Stimulated activated CD8-positive, alpha-beta memory T cell treated with anti-CD3 and anti-CD28 coated beads, Interleukin-2, amount 100 ng/mL, for 48 hours (primary cell): ENCODE measurements around the gene PIGC.

Source experiments
- DNase-seq, 2 donors: peaks; one replicate each; pipeline ENCODE4 v3.0.0-alpha.2; 2020; ENCODE audit warnings: low read depth in 2 of 2

Gene PIGC

DNA sequence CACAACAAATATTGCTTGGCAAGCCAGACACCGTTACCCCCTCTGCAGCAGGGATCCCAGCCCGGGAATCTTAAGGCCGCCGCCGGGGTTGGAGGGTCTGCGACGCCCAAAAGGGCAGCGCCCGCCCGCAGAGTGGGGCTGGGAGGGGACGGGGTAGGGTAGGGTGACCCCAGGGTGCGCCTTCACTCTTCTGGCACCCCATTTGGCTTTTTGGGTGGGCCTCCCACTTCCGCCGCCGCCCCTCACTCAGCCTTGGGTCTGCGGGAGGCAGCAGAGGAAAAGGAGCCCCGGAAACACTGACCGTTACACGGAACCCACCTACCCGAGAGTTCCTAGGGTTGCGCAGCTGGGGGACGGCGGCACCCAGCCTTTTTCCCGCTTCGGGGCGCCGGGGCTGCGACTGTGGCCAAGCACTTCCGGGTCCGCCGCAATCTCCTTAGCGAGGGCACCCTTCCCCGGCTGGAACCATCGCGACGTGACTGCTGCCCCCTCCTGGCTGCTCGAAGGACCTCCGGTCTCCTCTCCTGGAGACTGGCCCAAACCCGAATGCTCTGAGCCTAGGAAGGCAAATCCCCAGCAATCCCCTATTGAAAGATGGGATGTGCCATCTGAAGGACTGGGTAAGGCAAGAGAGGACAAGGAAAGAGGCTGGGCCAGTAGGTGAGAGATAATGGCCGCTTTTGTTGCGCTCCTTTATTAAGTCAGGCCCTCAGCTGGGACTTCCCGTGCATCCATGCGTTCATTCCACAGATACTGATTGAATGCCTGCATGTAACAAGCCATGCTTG is at the start of gene PIGC:
Gene PIGC, minus strand, starts transcription at position 404 of the 788 bp plus-strand sequence. CDS start 1,447 bp downstream, outside the sequence.
- DNase-seq: peak; percentile 88 to 93

DNA sequence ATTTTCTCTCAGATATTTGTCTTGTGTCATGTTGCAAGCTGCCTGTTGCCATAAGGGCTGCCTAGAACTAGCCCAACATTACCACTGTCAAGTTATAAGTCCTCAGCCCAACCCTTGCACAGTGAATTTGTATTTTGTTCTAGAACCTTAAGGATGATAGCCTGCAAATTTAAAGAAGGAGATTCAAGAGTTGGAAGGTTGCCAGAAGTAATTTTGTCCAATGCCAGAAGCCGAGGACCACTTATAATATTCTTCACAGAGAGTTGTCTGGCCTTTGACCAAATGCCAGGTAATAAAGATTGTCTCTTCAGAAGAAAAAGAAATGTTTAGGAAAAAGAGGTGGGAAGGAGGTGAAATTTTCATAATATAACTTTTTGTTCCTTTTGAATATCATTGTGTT is 48.6 kb upstream of the PIGC start:
- DNase-seq: no peak

DNA sequence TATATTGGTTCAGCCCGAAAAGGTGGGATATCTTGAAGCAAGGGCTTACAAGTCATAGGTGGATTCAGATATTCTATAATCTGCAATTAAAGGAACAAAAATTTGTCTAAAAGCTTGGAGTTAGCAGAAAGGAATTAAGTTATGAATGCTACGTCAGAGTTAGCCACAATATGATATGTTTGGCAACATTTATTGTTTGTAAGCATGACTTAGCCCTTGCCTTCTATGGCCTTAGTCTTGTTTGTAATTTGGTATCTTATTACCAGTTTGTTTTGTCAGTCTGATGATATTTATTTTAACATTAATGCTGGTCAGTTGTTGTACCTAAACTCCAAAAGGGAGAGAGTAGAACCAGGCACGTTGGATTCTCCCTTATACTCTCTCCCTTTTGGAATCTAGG is 46.0 kb upstream of the PIGC start:
- no peak for DNase-seq

DNA sequence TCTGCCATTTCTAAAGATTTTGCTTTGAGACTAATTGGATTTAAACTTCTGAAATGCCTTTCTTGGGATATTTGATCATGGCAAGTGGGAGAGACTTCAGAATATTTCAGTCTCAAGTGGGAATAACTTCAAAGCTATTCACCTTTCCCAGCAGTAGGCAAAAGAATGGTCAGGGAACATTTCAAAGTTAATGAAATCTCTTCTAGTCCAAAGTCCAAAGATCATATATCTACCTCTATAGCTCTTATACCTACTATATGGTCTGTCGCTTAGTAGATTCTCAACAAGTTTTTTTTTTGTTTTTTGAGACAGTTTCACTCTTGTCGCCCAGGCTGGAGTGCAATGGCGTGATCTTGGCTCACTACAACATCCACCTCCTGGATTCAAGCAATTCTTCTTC is 44.5 kb upstream of the PIGC start:
- no peak for DNase-seq

DNA sequence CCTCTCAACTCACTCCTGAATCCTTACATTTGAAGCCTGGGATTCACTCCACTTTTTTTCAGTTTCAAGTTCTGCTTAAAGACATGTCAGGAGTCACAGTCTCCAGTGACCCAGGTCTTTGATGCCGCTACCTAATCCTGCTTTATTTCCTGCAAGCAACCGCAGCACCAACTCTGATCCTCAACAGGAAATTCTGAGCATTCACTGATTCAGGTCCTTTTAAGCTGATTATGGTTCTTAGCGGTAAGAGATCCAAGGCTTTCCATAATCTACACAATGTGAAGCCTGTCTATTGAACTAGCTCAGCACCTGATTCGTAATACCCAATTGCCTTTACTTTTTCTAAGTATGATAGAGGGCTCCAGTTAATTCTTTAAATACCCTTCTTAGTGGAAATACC is 43.7 kb upstream of the PIGC start:
- no peak for DNase-seq

DNA sequence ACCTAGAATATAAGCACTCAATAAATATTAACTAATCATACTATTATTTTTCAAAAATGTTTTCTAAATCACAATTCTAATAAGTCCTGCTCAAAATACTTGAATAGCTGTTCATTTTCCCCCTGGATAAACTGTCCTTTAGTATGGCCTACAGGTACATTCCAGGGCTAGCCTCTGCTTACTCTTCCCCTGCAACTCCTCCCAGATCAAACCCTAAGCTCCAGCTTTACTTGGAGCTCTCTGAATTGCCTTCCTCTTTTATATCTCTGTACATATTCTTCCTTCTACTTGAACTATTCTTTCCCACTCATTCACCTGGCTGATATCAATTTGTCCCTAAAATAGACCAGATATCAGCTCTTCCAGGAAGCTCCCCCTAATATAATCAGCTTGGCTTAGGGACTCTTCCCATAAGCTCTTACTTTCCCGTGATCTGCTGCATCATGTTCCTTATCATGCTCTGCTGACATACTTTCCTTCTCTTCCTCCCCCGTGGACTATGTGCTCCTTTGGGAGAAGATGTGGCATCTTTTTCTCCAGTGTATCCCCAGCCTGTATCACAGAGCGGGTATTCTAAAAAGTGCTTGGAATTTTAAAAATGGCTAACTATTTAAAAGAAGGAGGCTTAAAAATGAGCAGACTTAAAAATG is 43.1 kb upstream of the PIGC start:
- no peak for DNase-seq

DNA sequence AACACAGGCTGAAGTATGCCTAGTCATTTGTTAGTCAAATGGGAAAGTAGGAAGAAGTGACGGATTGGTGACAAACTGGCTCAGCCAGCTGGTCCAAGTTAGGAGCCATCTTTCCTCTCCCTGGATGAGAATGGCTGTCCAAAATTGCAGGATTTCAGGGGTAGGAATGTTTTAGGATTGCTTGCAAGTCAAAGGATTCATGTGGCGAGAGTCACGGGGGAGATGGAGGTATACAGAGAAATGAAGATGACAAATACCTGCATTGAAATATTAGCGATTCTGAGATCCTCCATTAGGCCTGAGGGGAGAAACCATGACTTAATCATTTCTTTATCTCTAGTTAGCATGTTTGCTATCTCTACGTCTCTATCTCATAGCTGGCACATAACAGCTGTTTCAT is 41.8 kb upstream of the PIGC start:
- DNase-seq: no peak

DNA sequence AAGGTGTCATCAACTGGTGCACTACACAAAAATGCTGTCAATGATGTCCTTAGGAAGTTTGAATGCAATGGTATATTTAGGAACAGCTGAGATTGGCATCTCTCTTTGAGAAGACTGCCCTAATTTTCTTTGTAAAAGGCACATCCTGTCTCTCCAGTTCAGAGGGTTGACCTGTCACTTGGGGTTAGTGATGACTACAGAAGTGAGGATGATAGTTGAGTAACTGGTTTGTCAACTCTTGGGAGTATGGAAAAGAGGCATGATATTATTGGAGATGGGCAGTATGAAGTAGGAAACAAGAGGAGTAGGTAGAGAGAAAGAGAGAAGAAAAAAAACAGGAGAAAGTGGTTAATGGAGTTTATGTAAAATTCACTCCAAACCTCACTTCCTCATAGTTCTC is 40.4 kb upstream of the PIGC start:
- no peak for DNase-seq

DNA sequence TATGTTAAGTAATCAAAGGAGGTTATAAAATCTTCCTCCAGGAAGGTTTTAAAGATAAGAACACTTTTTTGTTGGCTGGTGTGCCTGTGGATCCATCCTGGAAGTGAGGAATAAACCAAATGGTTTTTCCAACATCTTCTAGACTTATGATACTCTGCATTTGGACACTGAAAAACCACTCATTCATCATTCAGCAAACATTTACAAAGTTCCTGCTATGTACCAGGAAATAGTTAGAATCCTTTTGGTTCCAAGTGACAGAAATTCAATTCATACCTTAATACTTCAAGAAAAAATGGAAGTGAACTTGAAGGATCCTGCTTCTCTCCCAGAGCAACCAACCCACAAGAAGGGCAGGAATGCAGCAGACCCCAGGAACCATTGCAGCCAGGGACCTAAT is 39.6 kb upstream of the PIGC start:
- no peak for DNase-seq

DNA sequence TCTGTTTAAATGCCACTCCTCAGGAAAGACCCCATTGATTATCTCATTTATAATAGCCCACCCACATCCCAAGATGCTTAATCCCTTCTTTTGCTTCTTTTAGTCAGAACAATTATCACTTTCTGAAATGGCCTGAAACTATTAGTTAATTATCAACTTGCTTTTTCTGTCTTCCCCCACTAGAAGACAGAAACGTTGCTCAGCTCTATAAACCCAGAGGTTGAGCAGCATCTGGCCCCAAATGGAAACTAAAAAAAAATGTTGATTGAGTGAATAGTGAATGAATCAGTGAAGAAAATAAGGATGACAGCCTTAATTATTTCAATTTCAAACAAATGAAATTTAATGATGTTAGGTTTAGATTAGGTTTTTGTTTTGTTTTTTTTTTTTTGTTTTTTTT is 38.2 kb upstream of the PIGC start:
- DNase-seq: no peak

DNA sequence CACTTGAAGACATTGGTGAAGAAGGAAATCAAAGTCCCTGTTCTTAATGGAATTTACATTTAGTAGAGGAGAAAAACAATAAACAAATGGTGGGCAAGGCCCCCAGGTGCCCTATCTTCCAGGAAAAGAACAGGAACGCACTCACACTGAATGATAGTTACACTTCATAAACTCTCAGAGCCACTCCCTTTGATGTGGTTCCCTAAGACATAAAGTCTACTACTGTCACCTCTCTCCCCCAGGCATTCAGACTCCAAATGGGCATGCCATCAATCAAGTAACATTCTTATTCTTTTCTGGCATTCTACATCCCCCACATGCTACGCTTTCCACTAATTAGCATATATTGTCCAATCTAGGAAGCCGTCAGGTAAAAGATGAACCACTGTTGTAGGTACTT is 36.6 kb upstream of the PIGC start:
- DNase-seq: no peak

DNA sequence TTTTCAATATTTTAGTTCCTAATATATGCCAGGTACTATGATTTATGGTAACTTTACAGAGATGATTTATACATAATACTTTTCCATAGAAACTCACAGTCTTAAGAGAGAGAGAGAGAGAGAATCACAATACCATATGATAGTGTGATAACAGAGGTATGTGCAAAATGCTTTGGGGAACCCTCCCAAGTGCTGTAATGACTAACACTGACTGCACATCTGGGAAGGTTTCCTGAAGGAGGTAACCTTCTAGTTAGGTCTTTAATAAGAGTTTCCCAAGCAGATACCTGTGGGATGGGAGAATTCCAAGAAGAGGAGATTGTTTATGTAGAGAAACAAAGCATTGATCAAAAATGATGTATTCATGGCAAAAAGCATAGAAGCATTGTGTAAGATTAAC is 34.6 kb upstream of the PIGC start:
- DNase-seq: no peak

DNA sequence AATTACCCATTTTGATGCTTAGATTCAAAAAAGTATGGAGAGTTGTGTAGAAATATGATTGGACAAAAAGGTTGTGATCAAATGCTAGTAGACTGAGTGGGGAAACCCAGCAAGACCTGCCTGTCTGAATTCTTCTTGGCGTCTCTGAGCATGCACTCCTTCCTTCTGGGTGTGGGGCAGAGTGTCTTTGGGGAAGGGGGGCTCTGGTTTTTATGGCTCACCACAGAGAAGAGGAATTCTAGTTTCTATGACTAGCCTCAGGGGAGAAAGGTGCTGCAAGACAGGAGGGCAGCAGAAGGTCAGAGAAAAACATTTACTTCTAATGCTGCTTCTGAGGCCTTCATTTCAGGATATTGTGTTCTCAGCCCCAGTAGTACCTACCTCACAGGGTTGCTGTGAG is 33.9 kb upstream of the PIGC start:
- DNase-seq: no peak

DNA sequence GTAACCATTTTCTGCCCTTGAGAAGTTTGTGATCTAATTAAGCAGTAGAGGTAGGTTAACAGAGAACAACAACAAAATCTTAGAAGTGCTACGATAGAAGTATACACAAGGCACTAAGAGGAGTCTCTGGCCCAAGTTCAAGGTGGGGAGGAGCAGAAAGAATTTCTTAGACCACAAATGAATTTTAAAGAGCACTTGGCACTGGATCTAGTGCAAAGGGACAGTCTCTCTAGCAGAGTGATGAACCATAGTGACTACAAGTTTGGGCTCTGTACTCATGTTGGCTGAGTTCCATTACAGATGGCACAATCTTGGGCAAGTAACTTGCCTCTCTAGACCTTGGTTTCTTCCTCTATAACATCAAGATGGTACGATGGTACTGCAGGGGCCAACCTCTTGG is 33.3 kb upstream of the PIGC start:
- DNase-seq: no peak

DNA sequence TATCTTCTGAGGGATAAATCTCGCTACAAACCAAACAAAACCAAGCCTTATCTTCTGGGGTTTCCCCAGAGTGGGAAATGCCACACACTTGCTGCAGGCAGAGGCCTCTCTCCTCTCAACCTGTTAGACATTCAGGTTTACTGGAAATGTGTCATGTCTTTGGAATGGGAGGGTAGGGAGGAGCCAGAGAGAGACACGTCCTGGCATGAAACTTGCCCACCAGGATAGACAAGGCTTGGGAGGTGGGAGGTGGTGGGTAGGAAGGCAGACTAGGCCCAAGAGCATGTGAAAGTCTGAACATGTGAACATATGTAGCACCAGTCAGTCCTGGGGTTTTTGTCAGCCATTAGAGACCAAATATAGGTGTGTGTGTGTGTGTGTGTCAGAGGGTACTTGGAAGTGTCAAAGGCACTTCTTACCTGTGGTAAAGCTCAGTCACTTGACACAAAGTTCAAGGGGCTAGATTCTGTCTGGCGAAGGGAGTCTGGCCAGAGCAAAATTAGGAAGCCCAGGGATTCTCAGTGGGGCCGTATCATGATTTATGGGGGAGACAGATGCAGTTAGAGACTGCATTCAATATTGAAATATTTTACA is 32.4 kb upstream of the PIGC start:
- no peak for DNase-seq

DNA sequence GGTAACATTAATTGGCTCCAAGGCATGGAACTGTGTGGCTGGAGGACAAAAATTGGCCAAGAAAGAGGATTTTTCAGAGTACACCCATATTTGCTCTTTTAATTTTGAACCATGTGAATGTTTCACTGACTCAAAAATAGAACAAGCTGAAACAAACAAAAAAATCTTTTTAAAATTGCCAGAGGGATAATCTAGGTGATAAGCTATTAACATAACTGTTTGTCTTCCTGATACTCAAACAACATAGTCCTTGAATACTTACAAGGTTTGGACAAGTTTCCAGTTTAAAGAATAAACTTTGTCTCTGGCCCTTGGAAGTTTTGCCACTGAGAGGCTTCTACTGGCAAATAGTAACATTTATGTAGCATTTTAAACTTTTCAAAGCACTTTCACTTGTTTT is 30.0 kb upstream of the PIGC start:
- DNase-seq: no peak

DNA sequence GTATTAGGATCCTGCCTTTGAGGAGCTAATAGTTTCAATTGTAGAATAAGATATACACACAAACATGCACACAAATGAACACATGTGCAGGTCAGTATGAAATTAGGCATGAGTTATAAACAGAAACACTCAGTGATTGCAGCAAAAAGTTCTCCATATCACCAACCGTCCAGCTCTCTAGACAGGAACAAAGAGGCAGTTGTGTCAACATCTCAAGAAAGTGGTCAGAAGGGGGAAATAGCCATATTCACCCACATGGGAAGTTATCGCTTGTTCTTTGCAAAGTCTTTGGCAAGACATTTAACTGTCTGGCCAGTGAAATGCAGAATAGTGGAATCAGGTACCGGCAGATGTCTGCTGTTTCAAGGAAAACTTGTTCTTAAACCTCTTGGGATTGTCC is 29.4 kb upstream of the PIGC start:
- DNase-seq: no peak

DNA sequence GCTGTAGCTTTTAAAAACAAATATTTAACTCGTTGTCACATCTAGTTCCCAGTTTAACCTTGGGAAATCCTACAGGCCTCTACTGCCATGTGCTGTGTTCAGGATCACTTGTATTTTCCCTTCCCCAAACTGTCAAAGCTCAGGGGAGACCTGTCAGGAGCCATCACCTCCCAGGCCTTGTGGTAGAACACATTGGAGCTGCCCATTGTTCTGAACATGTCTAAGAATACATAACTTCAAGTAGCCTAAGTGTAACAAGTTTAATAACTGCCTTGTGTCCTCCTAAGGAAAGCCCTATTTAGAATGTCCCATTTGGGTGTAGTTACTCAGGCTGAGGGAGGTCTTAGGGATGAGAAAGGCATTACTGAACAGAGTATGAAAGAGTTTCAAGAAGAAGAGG is 28.6 kb upstream of the PIGC start:
- no peak for DNase-seq

DNA sequence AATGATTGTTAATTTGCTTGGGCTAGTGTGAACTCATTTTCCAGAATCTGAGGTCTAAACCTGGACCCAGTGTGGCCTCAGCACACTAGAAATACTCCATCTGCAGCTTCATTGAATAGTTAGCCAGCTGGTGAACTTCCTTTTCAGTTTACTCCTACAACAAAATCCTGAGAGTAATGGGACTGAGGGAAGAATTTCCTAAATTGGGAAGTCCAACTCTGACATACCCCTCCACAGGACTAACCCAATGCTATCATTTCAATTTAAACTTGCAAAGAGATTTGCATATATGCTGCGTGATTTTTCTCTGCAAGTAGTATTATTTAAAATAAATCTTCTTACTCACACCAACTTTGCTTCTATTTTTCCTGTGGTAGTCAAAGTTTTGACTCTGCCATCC is 27.8 kb upstream of the PIGC start:
- DNase-seq: no peak

DNA sequence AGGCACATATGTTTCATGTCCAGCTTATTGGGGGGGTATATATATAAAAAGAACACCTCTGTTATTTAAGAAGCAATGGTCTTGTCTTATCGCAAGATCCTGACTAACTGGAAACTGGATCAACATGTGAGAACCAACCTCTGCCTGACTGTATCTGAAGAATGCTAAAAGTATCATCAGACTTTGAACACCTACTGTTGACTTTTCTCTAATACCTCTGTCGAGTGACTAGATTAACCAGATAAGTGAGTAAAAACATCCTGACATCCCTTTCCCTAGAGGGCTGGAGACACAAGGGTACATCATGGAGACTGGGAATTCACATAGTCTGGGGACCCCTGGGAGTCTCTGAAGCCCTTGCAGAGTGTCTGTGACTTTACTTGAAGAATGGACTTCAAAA is 26.3 kb upstream of the PIGC start:
- DNase-seq: no peak

DNA sequence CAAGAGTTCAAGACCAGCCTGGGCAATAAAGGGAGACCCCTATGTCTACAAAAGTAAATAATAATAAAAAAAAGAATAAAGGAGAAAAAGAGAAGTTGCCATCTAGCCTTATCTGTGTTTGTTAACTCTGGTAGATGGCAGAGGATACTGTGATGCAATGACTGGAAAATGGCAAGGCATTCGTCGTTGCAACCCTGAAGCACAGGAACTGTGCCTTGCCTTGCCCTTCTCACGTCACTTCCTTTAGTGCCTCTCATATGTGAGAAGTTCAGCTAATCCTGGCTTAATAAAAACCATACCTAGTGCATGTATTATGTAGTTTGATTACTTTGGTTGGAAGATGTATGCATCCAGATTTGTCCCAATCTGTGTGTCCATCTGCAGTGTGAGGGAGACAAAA is 25.8 kb upstream of the PIGC start:
- DNase-seq: no peak

DNA sequence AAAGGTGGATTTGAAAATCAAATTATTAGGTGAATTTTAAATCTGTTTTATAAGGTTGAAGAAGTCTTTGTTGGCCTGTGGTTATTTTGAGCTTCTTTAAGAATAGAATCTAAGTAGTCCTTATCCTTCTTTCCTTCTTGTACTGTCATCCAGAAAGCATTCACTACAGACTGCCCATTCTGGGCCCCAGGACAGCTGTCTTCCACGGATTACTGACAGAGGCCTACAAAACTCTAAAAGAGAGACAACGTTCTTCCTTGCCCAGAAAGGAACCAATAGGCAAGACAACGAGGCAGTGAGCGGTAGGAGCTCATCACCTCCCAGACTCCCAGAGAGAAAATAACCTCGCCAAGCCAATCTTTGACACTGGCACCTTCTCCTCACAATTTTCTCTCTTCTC is 24.4 kb upstream of the PIGC start:
- DNase-seq: no peak

DNA sequence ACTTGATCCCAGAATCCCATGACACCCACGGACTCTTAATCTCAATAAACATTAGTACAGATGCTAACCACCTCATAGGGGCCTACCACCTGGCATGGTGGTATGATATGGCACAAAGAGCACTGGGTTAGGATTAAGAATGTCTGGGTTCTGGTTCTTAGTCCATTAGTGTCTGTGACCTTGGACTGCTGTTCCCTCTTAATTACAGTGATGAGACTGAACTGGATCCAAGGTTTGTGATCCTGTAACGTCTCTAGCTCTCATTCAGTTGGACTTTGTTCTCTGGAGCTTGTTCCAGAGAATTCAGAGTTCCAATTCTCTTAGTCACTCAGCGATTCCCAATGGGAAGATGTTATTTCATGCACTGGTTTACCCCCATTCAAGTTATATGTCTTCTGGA is 23.6 kb upstream of the PIGC start:
- no peak for DNase-seq
